ENCODE data around the gene COX7A2. TPM values are rescaled to one million over a fixed set of nuclear protein-coding genes. Genes with fewer than 3 reads are reported as not detected.

Gene COX7A2
- total RNA-seq, 1 donor from 2014 or later, result 280 TPM

DNA sequence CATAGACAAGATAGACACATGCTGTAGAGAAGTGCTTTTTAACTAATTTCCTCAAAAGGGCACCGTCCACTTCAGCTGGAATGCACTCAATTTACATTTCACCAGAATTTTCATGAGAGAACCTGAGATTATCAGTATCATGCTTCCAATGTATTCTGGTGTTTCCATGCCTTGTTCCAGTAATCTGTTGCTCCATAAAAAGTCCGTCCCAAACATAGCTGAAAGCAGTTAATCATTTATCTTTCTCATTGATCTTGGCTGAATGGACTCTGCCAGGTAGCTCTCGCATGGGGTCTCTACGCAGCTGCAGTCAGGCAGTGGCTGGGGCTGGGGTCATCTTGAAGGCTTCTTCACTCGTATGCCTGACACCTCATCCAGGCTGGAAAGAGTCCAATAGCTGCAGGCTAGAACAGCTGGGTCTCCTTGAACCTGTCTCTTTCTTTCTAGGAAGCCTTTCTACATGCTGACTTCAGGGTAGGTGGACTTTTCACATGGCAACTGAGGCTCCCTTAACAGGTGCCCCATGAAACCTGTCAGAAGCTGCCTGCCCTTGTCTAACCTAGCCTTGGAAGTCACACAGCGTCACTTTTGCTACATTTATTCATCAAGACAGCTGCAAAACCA is 19.2 kb downstream of the COX7A2 start:
- H3K36me3 ChIP-seq (ENCODE audit: control insufficient read depth in 3 of 3, insufficient read depth in 3 of 3, low read length in 3 of 3), result no peaks in the 10 kb centered on the region
- H3K4me3 ChIP-seq (ENCODE audit: low read length in 3 of 3), result no peak overlapping the region
- H3K27ac ChIP-seq (ENCODE audit: low read depth, low read length), result no peak overlapping the region
- H3K9ac ChIP-seq (ENCODE audit: low read depth in 1 of 3, low read length in 3 of 3), result no peak overlapping the region
- H3K27me3 ChIP-seq (ENCODE audit: control insufficient read depth in 3 of 3, insufficient read depth in 3 of 3, low read length in 3 of 3), result no peaks in the 10 kb centered on the region
- no peaks in the 10 kb centered on the region for H3K4me1 ChIP-seq (ENCODE audit: control insufficient read depth in 3 of 3, insufficient read depth in 3 of 3, low read length in 3 of 3)
- H3K9me3 ChIP-seq (ENCODE audit: control insufficient read depth in 3 of 3, low read length in 3 of 3), result no peaks in the 10 kb centered on the region

DNA sequence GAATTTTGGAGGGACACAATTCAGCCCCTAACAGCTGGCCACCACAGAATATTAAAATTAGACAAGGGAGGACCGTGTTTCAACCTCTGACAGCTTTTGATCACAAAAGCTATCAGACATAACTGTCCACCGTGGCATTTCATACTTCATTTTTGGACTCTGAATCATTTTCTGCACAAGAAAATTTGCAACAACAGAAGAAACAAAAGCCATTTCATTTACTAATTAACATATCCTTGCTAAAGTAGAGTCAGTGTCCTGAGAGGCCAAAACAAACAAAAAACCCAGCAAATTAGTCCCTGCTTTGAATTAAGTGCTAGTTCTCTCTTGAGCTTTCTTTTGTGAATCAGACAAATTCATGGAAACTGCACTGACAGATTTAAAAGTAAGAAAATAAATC is 20.2 kb downstream of the COX7A2 start:
- Histone ChIP-seq H3K4me1 (ENCODE audit: control insufficient read depth in 3 of 3, insufficient read depth in 3 of 3, low read length in 3 of 3) (no peaks in the 10 kb centered on the region), H3K27ac (ENCODE audit: low read depth, low read length) (no peak overlapping the region), H3K36me3 (ENCODE audit: control insufficient read depth in 3 of 3, insufficient read depth in 3 of 3, low read length in 3 of 3) (no peaks in the 10 kb centered on the region), H3K27me3 (ENCODE audit: control insufficient read depth in 3 of 3, insufficient read depth in 3 of 3, low read length in 3 of 3) (no peaks in the 10 kb centered on the region), H3K9me3 (ENCODE audit: control insufficient read depth in 3 of 3, low read length in 3 of 3) (no peaks in the 10 kb centered on the region), H3K9ac (ENCODE audit: low read depth in 1 of 3, low read length in 3 of 3) (no peak overlapping the region), H3K4me3 (ENCODE audit: low read length in 3 of 3) (no peak overlapping the region)

DNA sequence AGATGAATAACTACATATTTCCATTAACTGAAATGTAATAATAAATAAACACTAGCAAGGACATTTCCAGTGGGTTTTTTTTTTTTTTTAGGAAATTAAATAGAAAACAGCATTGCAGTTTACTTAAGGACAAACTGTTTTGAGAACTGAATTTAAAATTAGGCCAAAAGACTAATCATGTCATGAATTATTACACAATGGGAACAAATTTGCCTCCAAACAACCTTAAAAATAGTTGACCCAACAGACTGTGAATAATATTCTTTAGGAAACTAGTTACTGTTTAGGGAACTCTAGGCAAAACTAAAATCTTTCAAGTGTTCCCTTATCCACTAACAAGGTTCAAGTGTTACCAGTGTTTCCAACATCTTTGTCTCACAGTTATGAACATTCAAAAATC is 21.3 kb downstream of the COX7A2 start:
- Histone ChIP-seq H3K9me3 (ENCODE audit: control insufficient read depth in 3 of 3, low read length in 3 of 3) (no peaks in the 10 kb centered on the region), H3K9ac (ENCODE audit: low read depth in 1 of 3, low read length in 3 of 3) (no peak overlapping the region), H3K36me3 (ENCODE audit: control insufficient read depth in 3 of 3, insufficient read depth in 3 of 3, low read length in 3 of 3) (no peaks in the 10 kb centered on the region), H3K27ac (ENCODE audit: low read depth, low read length) (no peak overlapping the region), H3K4me1 (ENCODE audit: control insufficient read depth in 3 of 3, insufficient read depth in 3 of 3, low read length in 3 of 3) (no peaks in the 10 kb centered on the region), H3K4me3 (ENCODE audit: low read length in 3 of 3) (no peak overlapping the region), H3K27me3 (ENCODE audit: control insufficient read depth in 3 of 3, insufficient read depth in 3 of 3, low read length in 3 of 3) (no peaks in the 10 kb centered on the region)

DNA sequence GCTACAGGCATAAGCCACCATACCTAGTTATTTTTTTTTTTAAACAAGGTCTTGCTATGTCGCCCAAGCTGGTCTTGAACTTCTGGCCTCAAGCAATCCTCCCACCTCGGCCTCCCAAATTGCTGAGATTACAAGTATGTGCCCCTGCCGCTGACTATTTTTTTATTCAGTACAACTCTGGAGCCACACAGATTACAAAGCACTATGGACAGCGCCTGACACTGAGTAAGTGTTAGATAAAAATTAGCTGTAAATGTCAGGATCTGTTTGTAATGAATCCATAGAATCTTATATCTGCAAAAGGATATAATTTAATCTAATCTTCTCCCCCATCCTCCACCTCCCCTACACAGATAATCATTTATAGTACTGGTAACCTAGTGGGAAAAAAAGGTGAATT is 22.5 kb downstream of the COX7A2 start:
- Histone ChIP-seq H3K9ac (ENCODE audit: low read depth in 1 of 3, low read length in 3 of 3) (no peak overlapping the region), H3K9me3 (ENCODE audit: control insufficient read depth in 3 of 3, low read length in 3 of 3) (no peaks in the 10 kb centered on the region), H3K27ac (ENCODE audit: low read depth, low read length) (no peak overlapping the region)

DNA sequence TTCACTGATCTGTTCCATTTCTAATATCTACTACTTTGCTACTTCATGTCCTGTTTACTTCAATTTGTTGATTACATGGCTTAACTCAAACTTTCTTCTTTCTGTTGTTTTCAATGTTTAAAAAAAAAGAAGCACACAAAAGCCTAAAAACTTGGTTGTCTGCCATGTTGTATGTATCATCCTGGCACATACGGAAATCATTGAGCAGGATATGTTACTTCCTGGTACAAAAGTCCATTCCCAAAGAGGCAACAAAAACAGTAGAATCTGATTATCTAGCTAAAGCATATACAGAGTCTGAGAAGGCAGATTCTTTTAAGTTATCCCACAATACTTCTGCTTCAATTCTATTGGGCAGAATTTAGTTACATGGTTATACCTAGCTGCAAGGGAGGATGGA is 23.2 kb downstream of the COX7A2 start:
- Histone ChIP-seq H3K36me3 (ENCODE audit: control insufficient read depth in 3 of 3, insufficient read depth in 3 of 3, low read length in 3 of 3) (no peaks in the 10 kb centered on the region), H3K27me3 (ENCODE audit: control insufficient read depth in 3 of 3, insufficient read depth in 3 of 3, low read length in 3 of 3) (no peaks in the 10 kb centered on the region), H3K4me1 (ENCODE audit: control insufficient read depth in 3 of 3, insufficient read depth in 3 of 3, low read length in 3 of 3) (no peaks in the 10 kb centered on the region), H3K27ac (ENCODE audit: low read depth, low read length) (no peak overlapping the region), H3K9me3 (ENCODE audit: control insufficient read depth in 3 of 3, low read length in 3 of 3) (no peaks in the 10 kb centered on the region), H3K9ac (ENCODE audit: low read depth in 1 of 3, low read length in 3 of 3) (no peak overlapping the region), H3K4me3 (ENCODE audit: low read length in 3 of 3) (no peak overlapping the region)

More for the DNA sequence above, 22.5 kb downstream of the COX7A2 start:
- Histone ChIP-seq H3K4me1 (ENCODE audit: control insufficient read depth in 3 of 3, insufficient read depth in 3 of 3, low read length in 3 of 3) (no peaks in the 10 kb centered on the region), H3K27me3 (ENCODE audit: control insufficient read depth in 3 of 3, insufficient read depth in 3 of 3, low read length in 3 of 3) (no peaks in the 10 kb centered on the region), H3K4me3 (ENCODE audit: low read length in 3 of 3) (no peak overlapping the region), H3K36me3 (ENCODE audit: control insufficient read depth in 3 of 3, insufficient read depth in 3 of 3, low read length in 3 of 3) (no peaks in the 10 kb centered on the region)

DNA sequence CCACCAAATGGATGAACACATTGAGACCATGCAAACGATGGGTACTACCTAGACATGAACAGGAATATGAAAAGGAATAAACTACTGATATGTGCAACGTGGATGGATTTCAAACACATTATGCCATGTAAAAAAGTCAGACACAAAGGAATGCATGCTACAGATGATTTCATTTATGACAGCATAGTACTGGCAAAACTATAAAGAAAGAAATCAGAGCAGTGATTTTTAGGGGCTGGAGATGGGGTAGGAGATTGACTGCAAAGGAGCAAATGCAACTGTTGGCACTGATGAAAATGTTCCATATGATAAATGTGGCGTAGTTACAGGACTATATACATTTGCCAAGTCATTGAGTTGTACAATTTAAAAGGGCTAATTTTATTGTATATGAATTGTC is 24.3 kb downstream of the COX7A2 start:
- Histone ChIP-seq H3K36me3 (ENCODE audit: control insufficient read depth in 3 of 3, insufficient read depth in 3 of 3, low read length in 3 of 3) (no peaks in the 10 kb centered on the region), H3K27me3 (ENCODE audit: control insufficient read depth in 3 of 3, insufficient read depth in 3 of 3, low read length in 3 of 3) (no peaks in the 10 kb centered on the region), H3K9ac (ENCODE audit: low read depth in 1 of 3, low read length in 3 of 3) (no peak overlapping the region), H3K9me3 (ENCODE audit: control insufficient read depth in 3 of 3, low read length in 3 of 3) (no peaks in the 10 kb centered on the region), H3K4me3 (ENCODE audit: low read length in 3 of 3) (no peak overlapping the region), H3K27ac (ENCODE audit: low read depth, low read length) (no peak overlapping the region), H3K4me1 (ENCODE audit: control insufficient read depth in 3 of 3, insufficient read depth in 3 of 3, low read length in 3 of 3) (no peaks in the 10 kb centered on the region)

DNA sequence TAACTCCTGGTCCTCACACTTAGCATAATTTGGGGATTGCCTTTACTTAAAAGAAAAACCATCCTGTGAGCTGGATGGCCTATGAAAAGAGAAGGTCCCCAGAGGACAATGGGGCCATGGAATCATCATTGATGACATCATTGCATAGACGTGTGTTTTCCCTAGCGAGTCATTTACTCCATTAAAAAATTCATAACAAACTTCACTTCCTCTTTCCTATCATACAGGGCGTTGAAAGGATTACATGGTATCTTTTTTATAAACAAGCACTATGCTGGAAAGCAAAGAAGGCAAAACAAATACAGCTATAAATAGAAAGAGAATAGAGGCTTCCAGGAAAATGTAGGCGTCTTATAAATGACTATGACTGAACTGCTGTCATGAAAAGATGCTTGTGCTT is 26.4 kb downstream of the COX7A2 start:
- no peaks in the 10 kb centered on the region for H3K9me3 ChIP-seq (ENCODE audit: control insufficient read depth in 3 of 3, low read length in 3 of 3)
- no peak overlapping the region for H3K9ac ChIP-seq (ENCODE audit: low read depth in 1 of 3, low read length in 3 of 3)
- H3K27me3 ChIP-seq (ENCODE audit: control insufficient read depth in 3 of 3, insufficient read depth in 3 of 3, low read length in 3 of 3), result no peaks in the 10 kb centered on the region
- H3K4me3 ChIP-seq (ENCODE audit: low read length in 3 of 3), result no peak overlapping the region
- no peaks in the 10 kb centered on the region for H3K4me1 ChIP-seq (ENCODE audit: control insufficient read depth in 3 of 3, insufficient read depth in 3 of 3, low read length in 3 of 3)
- H3K27ac ChIP-seq (ENCODE audit: low read depth, low read length), result peak overlapping the region; percentile 11
- no peaks in the 10 kb centered on the region for H3K36me3 ChIP-seq (ENCODE audit: control insufficient read depth in 3 of 3, insufficient read depth in 3 of 3, low read length in 3 of 3)

DNA sequence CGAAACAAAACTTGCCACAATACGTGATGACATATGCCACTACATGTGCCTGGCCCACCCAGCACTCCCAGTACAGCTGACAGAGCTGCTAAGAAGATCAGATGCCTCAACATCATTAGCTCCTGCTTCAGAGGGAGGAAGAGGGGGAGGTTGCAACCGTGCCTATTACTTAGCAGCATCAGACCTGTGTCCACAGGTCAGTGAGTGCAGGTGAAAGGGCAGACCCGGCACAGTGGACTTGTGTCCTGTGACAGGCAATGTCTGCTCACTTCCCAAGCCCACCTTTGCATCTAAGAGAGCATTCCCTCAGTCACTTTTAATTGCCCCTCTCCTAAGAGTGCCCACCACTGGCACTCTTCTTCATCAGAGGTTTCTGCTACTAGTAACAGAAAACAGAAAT is 28.3 kb downstream of the COX7A2 start:
- Histone ChIP-seq H3K9me3 (ENCODE audit: control insufficient read depth in 3 of 3, low read length in 3 of 3) (no peaks in the 10 kb centered on the region), H3K36me3 (ENCODE audit: control insufficient read depth in 3 of 3, insufficient read depth in 3 of 3, low read length in 3 of 3) (no peaks in the 10 kb centered on the region), H3K4me3 (ENCODE audit: low read length in 3 of 3) (no peak overlapping the region), H3K4me1 (ENCODE audit: control insufficient read depth in 3 of 3, insufficient read depth in 3 of 3, low read length in 3 of 3) (no peaks in the 10 kb centered on the region), H3K27me3 (ENCODE audit: control insufficient read depth in 3 of 3, insufficient read depth in 3 of 3, low read length in 3 of 3) (no peaks in the 10 kb centered on the region), H3K27ac (ENCODE audit: low read depth, low read length) (no peak overlapping the region), H3K9ac (ENCODE audit: low read depth in 1 of 3, low read length in 3 of 3) (no peak overlapping the region)

DNA sequence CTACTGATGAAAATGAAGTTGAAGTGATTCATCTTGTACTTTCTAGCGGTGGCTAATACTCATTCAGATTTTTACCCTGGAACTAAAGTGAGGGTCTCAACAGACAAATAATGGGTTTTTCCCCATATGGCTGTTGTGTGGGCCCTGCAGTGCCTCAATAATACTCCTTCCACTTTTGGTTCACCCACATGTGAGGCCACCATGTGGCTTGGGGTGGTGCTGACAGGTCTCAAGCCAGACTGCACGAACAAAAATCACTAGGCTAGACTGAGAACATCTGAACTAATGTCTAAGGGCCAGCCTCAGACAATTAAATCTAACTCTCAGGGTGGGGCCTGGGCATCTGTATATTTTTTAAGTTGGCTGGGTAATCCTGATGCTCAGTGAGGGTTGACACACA is 29.9 kb downstream of the COX7A2 start:
- no peak overlapping the region for H3K4me3 ChIP-seq (ENCODE audit: low read length in 3 of 3)
- H3K4me1 ChIP-seq (ENCODE audit: control insufficient read depth in 3 of 3, insufficient read depth in 3 of 3, low read length in 3 of 3), result peaks cover under 1 to 2% (median 1%) of the 10 kb centered on the region in 3 donors
- peaks cover 0 to 2% (median under 1%) of the 10 kb centered on the region in 3 donors for H3K27me3 ChIP-seq (ENCODE audit: control insufficient read depth in 3 of 3, insufficient read depth in 3 of 3, low read length in 3 of 3)
- no peak overlapping the region for H3K9ac ChIP-seq (ENCODE audit: low read depth in 1 of 3, low read length in 3 of 3)
- H3K9me3 ChIP-seq (ENCODE audit: control insufficient read depth in 3 of 3, low read length in 3 of 3), result no peaks in the 10 kb centered on the region
- H3K36me3 ChIP-seq (ENCODE audit: control insufficient read depth in 3 of 3, insufficient read depth in 3 of 3, low read length in 3 of 3), result no peaks in the 10 kb centered on the region
- no peak overlapping the region for H3K27ac ChIP-seq (ENCODE audit: low read depth, low read length)

DNA sequence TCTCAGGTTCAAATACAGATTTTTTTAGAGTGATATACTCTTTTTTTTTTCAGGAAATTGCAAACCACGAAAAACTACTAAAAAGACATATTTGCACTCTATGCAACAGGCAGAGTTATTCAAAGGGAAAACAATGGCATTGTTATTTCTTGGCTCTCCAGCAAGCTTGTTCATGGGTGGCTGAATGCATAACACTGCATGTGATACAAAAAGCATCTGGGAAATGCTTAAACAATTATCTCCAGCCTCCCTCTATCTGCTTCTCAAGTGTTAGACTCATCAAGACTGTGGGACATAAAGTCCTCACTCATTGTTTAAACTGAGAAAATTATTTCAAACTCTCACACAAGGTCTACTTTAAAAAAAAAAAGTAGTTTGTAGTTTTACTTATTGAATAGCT is 30.5 kb downstream of the COX7A2 start:
- Histone ChIP-seq H3K4me1 (ENCODE audit: control insufficient read depth in 3 of 3, insufficient read depth in 3 of 3, low read length in 3 of 3) (peaks cover 4 to 8% (median 7%) of the 10 kb centered on the region in 3 donors), H3K36me3 (ENCODE audit: control insufficient read depth in 3 of 3, insufficient read depth in 3 of 3, low read length in 3 of 3) (no peaks in the 10 kb centered on the region), H3K4me3 (ENCODE audit: low read length in 3 of 3) (no peak overlapping the region), H3K9ac (ENCODE audit: low read depth in 1 of 3, low read length in 3 of 3) (no peak overlapping the region), H3K27ac (ENCODE audit: low read depth, low read length) (no peak overlapping the region), H3K27me3 (ENCODE audit: control insufficient read depth in 3 of 3, insufficient read depth in 3 of 3, low read length in 3 of 3) (peaks cover 0 to 8% (median 7%) of the 10 kb centered on the region in 3 donors), H3K9me3 (ENCODE audit: control insufficient read depth in 3 of 3, low read length in 3 of 3) (no peaks in the 10 kb centered on the region)

All from skeletal muscle tissue (tissue), 4 donors.